Upper lobe of right lung (tissue), 1 donor: Measurements from ENCODE around the gene CDHR2. TPM values are rescaled to one million over a fixed set of nuclear protein-coding genes. Genes with fewer than 3 reads are reported as not detected.

Experiments
- ATAC-seq: fragments of 200-7000 bp; cut with Tn5 transposase; one replicate; pipeline ENCODE4 v1.9.1; 2020; ENCODE audit warnings: mild to moderate bottlenecking, moderate library complexity
- DNase-seq: peaks from one replicate; pipeline ENCODE4 v3.0.0-alpha.2; 2020
- H3K27ac ChIP-seq: fragments of 200-600 bp; one replicate; pipeline ENCODE4 v1.8.0; 2022
- H3K27me3 ChIP-seq: fragments of 200-600 bp; one replicate; pipeline ENCODE4 v1.8.0; 2022; ENCODE audit warnings: mild to moderate bottlenecking
- H3K36me3 ChIP-seq: fragments of 200-600 bp; one replicate; pipeline ENCODE4 v1.8.0; 2022
- H3K4me1 ChIP-seq: fragments of 200-600 bp; one replicate; pipeline ENCODE4 v1.8.0; 2022
- H3K4me3 ChIP-seq: fragments of 200-600 bp; one replicate; pipeline ENCODE4 v1.8.0; 2022; ENCODE audit warnings: mild to moderate bottlenecking
- H3K9me3 ChIP-seq: fragments of 200-600 bp; one replicate; pipeline ENCODE4 v1.8.0; 2022
- intact Hi-C: fragments of 100-400 bp; cut with DNase I; formaldehyde crosslinking; loops from one replicate; pipeline ENCODE4 v1.11.0; 2022
- total RNA-seq: library from RNA; stranded (reverse); fragmentation: NEBNext Ultra II Directional; extraction: Animal tissue kit (Norgen Biotek cat#: 25700); gene quantifications from one replicate; pipeline ENCODE4 v1.2.1, GENCODE V29; 2021
- TF ChIP-seq, protein P1 (sequence below): fragments of 200-600 bp; IDR thresholded peaks from one replicate; pipeline ENCODE4 v1.8.0; 2022; ENCODE audit warnings: antibody characterized with exemption
- donor health status: DM: no; HTN: yes; CAD: no; lungs with severe emphysema.

Gene CDHR2
- total RNA-seq, 1 donor from 2014 or later = 0.35 TPM

DNA sequence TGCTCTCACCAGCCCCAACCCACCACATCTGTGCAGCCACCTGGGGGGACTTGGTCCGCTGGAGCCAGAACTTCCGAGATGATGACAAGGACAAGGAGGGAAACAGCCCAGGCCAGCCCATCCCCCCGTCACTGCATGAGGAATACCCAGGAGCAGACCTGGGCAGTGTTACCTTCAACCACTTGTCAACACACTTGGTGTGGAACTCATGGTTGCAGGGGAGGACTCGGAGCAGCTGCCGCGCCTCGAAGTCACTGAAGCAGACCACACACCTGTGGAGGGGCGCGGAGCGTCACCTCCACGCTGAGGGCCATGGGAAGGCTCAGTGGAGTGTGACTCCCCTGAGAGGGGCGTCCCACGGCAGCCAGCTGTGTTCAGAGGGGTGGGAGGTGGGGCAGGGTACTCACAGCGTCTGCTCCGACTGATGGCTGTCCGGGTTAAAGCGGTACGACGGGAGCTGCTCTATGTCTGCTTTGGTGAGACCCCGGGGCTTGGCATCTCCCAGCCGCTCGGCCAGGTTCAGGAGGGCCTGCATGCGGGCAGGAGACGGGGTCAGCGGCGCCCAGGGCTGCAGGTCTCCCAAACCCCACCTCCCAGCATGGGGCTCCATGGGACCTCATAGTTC lies 19.9 kb upstream of the CDHR2 start:
- Histone ChIP-seq H3K36me3 (peaks cover 56% of the 10 kb centered on the region), H3K27ac (no peak overlapping the region), H3K4me3 (no peak overlapping the region), H3K4me1 (peaks cover 31% of the 10 kb centered on the region), H3K9me3 (no peaks in the 10 kb centered on the region), H3K27me3 (no peaks in the 10 kb centered on the region)
- ATAC-seq (no peak), DNase-seq (no peak)
- intact Hi-C loops = no loop called here
- TF ChIP-seq, protein P1, sequence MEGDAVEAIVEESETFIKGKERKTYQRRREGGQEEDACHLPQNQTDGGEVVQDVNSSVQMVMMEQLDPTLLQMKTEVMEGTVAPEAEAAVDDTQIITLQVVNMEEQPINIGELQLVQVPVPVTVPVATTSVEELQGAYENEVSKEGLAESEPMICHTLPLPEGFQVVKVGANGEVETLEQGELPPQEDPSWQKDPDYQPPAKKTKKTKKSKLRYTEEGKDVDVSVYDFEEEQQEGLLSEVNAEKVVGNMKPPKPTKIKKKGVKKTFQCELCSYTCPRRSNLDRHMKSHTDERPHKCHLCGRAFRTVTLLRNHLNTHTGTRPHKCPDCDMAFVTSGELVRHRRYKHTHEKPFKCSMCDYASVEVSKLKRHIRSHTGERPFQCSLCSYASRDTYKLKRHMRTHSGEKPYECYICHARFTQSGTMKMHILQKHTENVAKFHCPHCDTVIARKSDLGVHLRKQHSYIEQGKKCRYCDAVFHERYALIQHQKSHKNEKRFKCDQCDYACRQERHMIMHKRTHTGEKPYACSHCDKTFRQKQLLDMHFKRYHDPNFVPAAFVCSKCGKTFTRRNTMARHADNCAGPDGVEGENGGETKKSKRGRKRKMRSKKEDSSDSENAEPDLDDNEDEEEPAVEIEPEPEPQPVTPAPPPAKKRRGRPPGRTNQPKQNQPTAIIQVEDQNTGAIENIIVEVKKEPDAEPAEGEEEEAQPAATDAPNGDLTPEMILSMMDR = no peak

DNA sequence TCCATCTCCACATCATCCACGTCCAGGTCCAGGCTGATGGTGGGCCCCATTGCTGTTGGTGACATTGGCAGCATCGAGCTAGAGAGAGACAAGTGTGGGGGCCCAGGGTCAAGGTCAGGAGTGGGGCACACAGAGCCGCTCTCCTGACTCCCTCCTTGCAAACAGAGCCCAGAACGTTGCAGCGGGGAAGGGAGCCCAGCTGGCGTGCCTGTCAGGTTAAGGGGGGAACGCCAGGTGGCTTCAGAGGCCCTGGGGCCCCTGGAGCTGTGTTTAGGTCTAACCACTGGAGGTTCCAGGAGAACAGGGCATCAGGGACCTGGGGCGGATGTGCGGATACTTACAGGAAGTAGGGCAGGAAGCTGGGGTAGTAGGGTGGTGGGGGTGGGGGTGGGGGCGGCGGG lies 19.4 kb upstream of the CDHR2 start:
- peaks cover 56% of the 10 kb centered on the region for H3K36me3 ChIP-seq

DNA sequence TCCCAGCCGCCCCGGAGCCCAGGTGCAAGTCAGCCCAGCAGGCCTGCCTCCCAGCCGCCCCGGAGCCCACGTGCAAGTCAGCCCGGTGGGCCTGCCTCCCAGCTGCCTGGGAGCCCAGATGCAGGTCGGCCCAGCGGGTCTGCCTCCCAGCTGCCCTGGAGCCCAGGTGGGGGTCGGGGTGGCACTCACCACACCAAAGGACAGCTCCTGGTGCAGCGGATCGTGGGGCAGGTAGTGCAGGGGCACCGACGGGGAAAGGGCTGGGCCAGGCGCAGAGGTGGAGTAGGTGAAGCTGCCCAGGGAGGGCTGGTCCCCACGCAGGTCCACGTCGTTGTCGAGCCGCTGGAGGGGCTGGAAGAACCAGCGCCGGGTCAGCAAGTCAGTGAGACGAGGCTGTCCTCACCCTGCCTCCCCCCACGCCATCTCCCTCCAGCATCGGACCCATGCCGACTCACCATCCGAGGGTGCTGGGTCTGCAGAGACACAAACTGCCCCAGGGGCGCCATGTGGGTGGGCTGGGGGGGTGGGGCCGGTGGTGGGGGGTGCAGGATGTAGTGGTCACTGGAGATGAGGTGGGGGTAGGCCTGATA lies 18.7 kb upstream of the CDHR2 start:
- TF ChIP-seq, protein P1 = no peak
- no peak for ATAC-seq
- no peaks in the 10 kb centered on the region for H3K9me3 ChIP-seq
- no peak overlapping the region for H3K27ac ChIP-seq
- H3K4me1 ChIP-seq = peaks cover 43% of the 10 kb centered on the region
- H3K4me3 ChIP-seq = no peak overlapping the region
- no peak for DNase-seq
- intact Hi-C loops = no loop called here
- no peaks in the 10 kb centered on the region for H3K27me3 ChIP-seq
- H3K36me3 ChIP-seq = peaks cover 56% of the 10 kb centered on the region

More for the DNA sequence above, 19.4 kb upstream of the CDHR2 start:
- intact Hi-C loops = no loop called here
- TF ChIP-seq, protein P1 = no peak
- Histone ChIP-seq H3K4me3 (no peak overlapping the region), H3K27ac (no peak overlapping the region), H3K9me3 (no peaks in the 10 kb centered on the region), H3K4me1 (peaks cover 37% of the 10 kb centered on the region), H3K27me3 (no peaks in the 10 kb centered on the region)
- ATAC-seq (no peak), DNase-seq (no peak)

DNA sequence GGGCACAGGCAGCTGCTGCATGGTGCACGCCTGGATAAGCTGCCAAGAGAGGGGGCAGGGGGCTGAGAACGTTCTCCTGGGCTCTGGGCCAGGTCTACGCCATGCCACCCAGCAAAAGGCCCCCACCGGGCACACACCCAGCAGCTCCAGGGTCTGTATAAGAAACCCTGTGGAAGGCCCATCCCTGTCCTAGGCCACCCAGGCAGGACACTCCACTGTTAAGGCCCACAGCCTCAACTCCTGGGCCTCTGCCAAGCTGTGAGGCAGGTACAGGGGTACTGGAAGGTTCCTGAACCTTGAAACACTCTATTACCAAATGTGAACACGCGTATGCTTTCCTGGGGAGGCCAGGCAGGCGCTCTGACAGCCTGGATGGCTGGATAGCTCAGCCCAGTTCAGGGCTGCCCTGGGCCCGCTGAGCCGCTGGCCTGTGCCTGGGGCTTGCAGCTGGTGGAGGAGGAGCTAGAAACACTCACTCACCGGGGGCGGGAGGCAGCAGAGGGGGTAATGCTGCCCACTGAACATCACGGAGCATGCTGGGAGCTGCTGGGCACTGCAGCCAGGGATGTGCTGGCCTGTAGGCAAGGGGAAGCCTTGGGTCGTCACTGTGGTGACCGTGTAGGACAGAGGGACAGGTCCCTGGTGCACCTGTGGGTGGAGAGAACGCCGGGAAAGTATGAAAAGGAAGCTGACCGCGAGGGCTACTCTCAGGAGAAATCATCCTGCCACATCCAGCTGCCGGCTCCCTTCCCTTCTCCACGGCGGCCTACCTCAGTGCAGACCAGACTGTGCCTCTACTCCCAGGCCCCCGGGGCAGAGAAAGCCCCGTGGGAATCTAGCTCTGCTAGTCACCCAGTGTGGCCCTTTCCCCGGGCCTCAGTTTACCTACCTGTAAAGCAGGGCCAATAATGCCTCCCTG lies 17.9 kb upstream of the CDHR2 start:
- Histone ChIP-seq H3K4me1 (peaks cover 49% of the 10 kb centered on the region), H3K27ac (peak overlapping the region; percentile 55), H3K27me3 (no peaks in the 10 kb centered on the region), H3K4me3 (no peak overlapping the region), H3K9me3 (no peaks in the 10 kb centered on the region), H3K36me3 (peaks cover 55% of the 10 kb centered on the region)
- intact Hi-C loops = no loop called here
- ATAC-seq (no peak), DNase-seq (no peak)
- TF ChIP-seq, protein P1 = no peak

DNA sequence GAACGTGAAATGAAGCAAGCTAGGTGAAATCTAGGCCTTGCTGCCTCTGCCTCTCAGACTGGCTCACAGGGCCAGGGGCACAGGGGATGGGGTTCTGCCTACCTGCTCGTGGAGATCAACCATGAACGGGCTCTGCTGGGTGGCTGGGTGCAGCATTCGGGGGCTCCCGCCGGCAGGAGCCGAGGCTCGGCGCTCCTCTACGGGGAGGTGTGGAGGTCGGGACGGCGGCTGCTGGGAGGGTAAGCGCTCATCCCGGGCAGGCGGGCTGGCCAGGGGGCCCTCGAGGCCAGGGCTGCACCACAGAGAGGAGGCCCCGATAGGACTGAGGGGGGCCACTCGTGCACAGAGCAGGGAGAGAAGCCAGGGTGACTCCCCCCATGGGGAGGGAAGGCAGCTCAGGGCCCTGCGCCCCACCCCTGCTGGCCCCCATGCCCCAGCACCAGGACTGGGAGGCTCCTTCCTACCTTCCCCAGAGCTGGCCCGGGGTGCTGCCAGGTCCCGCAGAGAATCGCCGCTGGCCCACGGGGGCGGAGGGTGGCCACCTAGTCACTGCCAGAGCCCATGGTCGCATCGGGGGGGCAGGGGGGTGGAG lies 17.1 kb upstream of the CDHR2 start:
- H3K36me3 ChIP-seq = peaks cover 48% of the 10 kb centered on the region
- ATAC-seq = no peak
- H3K4me1 ChIP-seq = peaks cover 49% of the 10 kb centered on the region
- intact Hi-C loops = no loop called here
- TF ChIP-seq, protein P1 = no peak
- H3K9me3 ChIP-seq = no peaks in the 10 kb centered on the region
- DNase-seq = no peak
- H3K27me3 ChIP-seq = no peaks in the 10 kb centered on the region
- H3K4me3 ChIP-seq = no peak overlapping the region
- no peak overlapping the region for H3K27ac ChIP-seq
